Liver (tissue), 9 donors: ENCODE data around the gene NLGN1. TPM values are rescaled to one million over a fixed set of nuclear protein-coding genes. Genes with fewer than 3 reads are reported as not detected.

Experiments
- DNase-seq: peaks from one replicate; pipeline ENCODE4 v3.0.0-alpha.2; 2017; ENCODE audit warnings: low spot score
- H3K27ac ChIP-seq, 2 donors: one replicate each; pipeline ENCODE4 v1.7.0; 2013; ENCODE audit warnings: inconsistent platforms in 2 of 2, low read length in 2 of 2, control low read depth in 1 of 2, low read depth in 1 of 2, mild to moderate bottlenecking in 1 of 2
- H3K27me3 ChIP-seq, 4 donors: one replicate each; pipeline versions ENCODE4 v1.6.1 to v1.7.0; 2013; ENCODE audit warnings: low read length in 3 of 4, inconsistent platforms in 1 of 4, mild to moderate bottlenecking in 1 of 4, moderate library complexity in 1 of 4; ENCODE audit not compliant: control insufficient read depth in 4 of 4, insufficient read depth in 4 of 4
- H3K36me3 ChIP-seq, 4 donors: one replicate each; pipeline versions ENCODE4 v1.6.1 to v1.7.0; 2013; ENCODE audit warnings: low read length in 3 of 4, mild to moderate bottlenecking in 3 of 4, low read depth in 1 of 4, moderate library complexity in 1 of 4; ENCODE audit not compliant: control insufficient read depth in 4 of 4, insufficient read depth in 3 of 4
- H3K4me1 ChIP-seq, 4 donors: one replicate each; pipeline versions ENCODE4 v1.6.1 to v1.7.0; 2013; ENCODE audit warnings: low read length in 3 of 4, mild to moderate bottlenecking in 3 of 4, moderate library complexity in 1 of 4; ENCODE audit not compliant: control insufficient read depth in 4 of 4, insufficient read depth in 4 of 4
- H3K4me3 ChIP-seq, 3 donors: one replicate each; pipeline versions ENCODE4 v1.6.1 to v1.7.0; 2013; ENCODE audit warnings: low read length in 3 of 3, control low read depth in 1 of 3, low read depth in 1 of 3, mild to moderate bottlenecking in 1 of 3
- H3K9ac ChIP-seq, 2 donors: one replicate each; pipeline ENCODE4 v1.7.0; 2013; ENCODE audit warnings: low read length in 2 of 2, mild to moderate bottlenecking in 2 of 2, moderate library complexity in 2 of 2, control low read depth in 1 of 2, low read depth in 1 of 2
- H3K9me3 ChIP-seq, 4 donors: one replicate each; pipeline versions ENCODE4 v1.6.1 to v1.7.0; 2013; ENCODE audit warnings: low read length in 3 of 4; ENCODE audit not compliant: control insufficient read depth in 4 of 4
- ATF3 ChIP-seq: IDR thresholded peaks from 2 replicates; pipeline ENCODE4 v1.6.1; 2016; ENCODE audit warnings: antibody characterized with exemption
- EGR1 ChIP-seq, 2 donors: IDR thresholded peaks; 2 replicates each; pipeline ENCODE4 v1.6.1; 2016 to 2018; ENCODE audit warnings: antibody characterized with exemption in 2 of 2, low read depth in 2 of 2
- FOXA1 ChIP-seq: IDR thresholded peaks from 2 replicates; pipeline ENCODE4 v1.6.1; 2016; ENCODE audit warnings: antibody characterized with exemption
- FOXA2 ChIP-seq: IDR thresholded peaks from 2 replicates; pipeline ENCODE4 v1.6.1; 2016; ENCODE audit warnings: antibody characterized with exemption
- GABPA ChIP-seq, 2 donors: IDR thresholded peaks in 1 of 2; conservative IDR thresholded peaks in 1 of 2; 2 replicates each; pipeline ENCODE4 v1.6.1; 2016; ENCODE audit warnings: antibody characterized with exemption in 2 of 2, mild to moderate bottlenecking in 1 of 2, moderate library complexity in 1 of 2
- HNF4G ChIP-seq: IDR thresholded peaks from 2 replicates; pipeline ENCODE4 v1.6.1; 2016; ENCODE audit warnings: antibody characterized with exemption
- MAX ChIP-seq: IDR thresholded peaks from 2 replicates; pipeline ENCODE4 v1.6.1; 2016; ENCODE audit warnings: antibody characterized with exemption
- RAD21 ChIP-seq, 2 donors: IDR thresholded peaks; 2 replicates each; pipeline ENCODE4 v1.6.1; 2016; ENCODE audit warnings: antibody characterized with exemption in 2 of 2, mild to moderate bottlenecking in 2 of 2
- REST ChIP-seq: IDR thresholded peaks from 2 replicates; pipeline ENCODE4 v1.6.1; 2016; ENCODE audit warnings: antibody characterized with exemption, mild to moderate bottlenecking
- RXRA ChIP-seq, 2 donors: IDR thresholded peaks; 2 replicates each; pipeline ENCODE4 v1.6.1; 2017 to 2018; ENCODE audit warnings: antibody characterized with exemption in 2 of 2, mild to moderate bottlenecking in 1 of 2
- SP1 ChIP-seq: IDR thresholded peaks from 2 replicates; pipeline ENCODE4 v1.6.1; 2018; ENCODE audit warnings: antibody characterized with exemption, mild to moderate bottlenecking
- TAF1 ChIP-seq: conservative IDR thresholded peaks from 2 replicates; pipeline ENCODE4 v1.6.1; 2016; ENCODE audit warnings: antibody characterized with exemption, mild to moderate bottlenecking
- YY1 ChIP-seq: IDR thresholded peaks from 2 replicates; pipeline ENCODE4 v1.6.1; 2016; ENCODE audit warnings: antibody characterized with exemption, mild to moderate bottlenecking
- ZBTB33 ChIP-seq: IDR thresholded peaks from 2 replicates; pipeline ENCODE4 v1.6.1; 2016; ENCODE audit warnings: antibody characterized with exemption
- WGBS: extraction: QIAGEN DNeasy Blood & Tissue Kit; methylation state at CpG from one replicate; pipeline ENCODE4 v1.1.7; 2013; 5-methylcytosine and 5-hydroxymethylcytosine counted together
- polyA plus RNA-seq, 2 donors: library from polyadenylated mRNA; stranded (reverse) in 1 of 2; unstranded in 1 of 2; fragments of 200-250 nt in 1 of 2; fragments of >200 nt in 1 of 2; fragmentation: Nextera tagmentation in 1 of 2; extraction: Ambion mirVana in 1 of 2; gene quantifications; one replicate each; pipeline versions ENCODE4 v1.2.1 to v1.2.3, GENCODE V29; 2013 to 2015
- total RNA-seq, 2 donors: library from RNA; depleted of rRNA; stranded (reverse); fragments of >200 nt; gene quantifications; one replicate each; pipeline ENCODE4 v1.2.3, GENCODE V29; 2014
- donor health status: healthy.
- donor health status: healthy.
- donor health status: healthy.
- donor health status: healthy.
- donor health status: healthy.

NLGN1 gene
- total and polyA plus RNA-seq, 4 donors: 0.02 to 0.67 (median 0.37) TPM; not detected in 1

- H3K36me3 ChIP-seq: no peaks in the 10 kb centered on the region
- H3K4me1 ChIP-seq: no peaks in the 10 kb centered on the region
- no peaks in the 10 kb centered on the region for H3K27me3 ChIP-seq
- 86% methylated on average over 1 of the region's 1 CpG for WGBS
- TF ChIP-seq FOXA1 (no peak), YY1 (no peak), TAF1 (no peak), HNF4G (no peak), MAX (no peak), REST (no peak), SP1 (no peak), ZBTB33 (no peak), RAD21 (IDR thresholded peaks at IDR 0.05) (no peak)
- H3K9me3 ChIP-seq: no peaks in the 10 kb centered on the region
- H3K4me3 ChIP-seq: no peak overlapping the region
- H3K27ac ChIP-seq: no peak overlapping the region
- no peak overlapping the region for H3K9ac ChIP-seq
- DNase-seq: no peak
These were observed 516.5 kb downstream of the NLGN1 start for GRCh38 chr3:173913974-173914421.

- no peak for DNase-seq
- no peaks in the 10 kb centered on the region for H3K4me1 ChIP-seq
- no peaks in the 10 kb centered on the region for H3K9me3 ChIP-seq
- H3K4me3 ChIP-seq: no peak overlapping the region
- no peaks in the 10 kb centered on the region for H3K27me3 ChIP-seq
- H3K36me3 ChIP-seq: no peaks in the 10 kb centered on the region
- H3K9ac ChIP-seq: no peak overlapping the region
- no peak overlapping the region for H3K27ac ChIP-seq
- no peak for TF ChIP-seq GABPA (IDR thresholded peaks at IDR 0.05 in 1 of 2, conservative IDR thresholded peaks at IDR 0.05 in 1 of 2)
- no peak for TF ChIP-seq ZBTB33
- no peak for TF ChIP-seq FOXA2
- no peak for TF ChIP-seq EGR1 (IDR thresholded peaks at IDR 0.05; ENCODE audit: low read depth in 2 of 2)
- TF ChIP-seq ATF3: no peak
- no peak for TF ChIP-seq RXRA (IDR thresholded peaks at IDR 0.05)
- TF ChIP-seq TAF1: no peak
- TF ChIP-seq SP1: no peak
These were observed 519.3 kb downstream of the NLGN1 start for GRCh38 chr3:173916799-173917198.
